K562 (cell line): ENCODE results near the gene SHISA8. TPM values are rescaled to one million over a fixed set of nuclear protein-coding genes. Genes with fewer than 3 reads are reported as not detected.
A peak's percentile ranks its signal among the peaks of the same experiment; 100 is the strongest.

Experiments used
- ATAC-seq: fragments of 200-7000 bp; cut with Tn5 transposase; 3 replicates; pipeline ENCODE4 v1.9.1; 2020; ENCODE audit warnings: moderate library complexity
- BruUV-seq: library from RNA; stranded (reverse); fragments of 400-500 nt; replicated peaks from 2 replicates; lab custom pipeline; 2021; lab: Mats Ljungman, UMichigan
- CTCF ChIA-PET: fragments of 300-600 bp; formaldehyde crosslinking; extraction: SDS; loops from one replicate; lab custom pipeline; 2021; ENCODE audit warnings: low intra/inter-chr PET ratio; lab: Yijun Ruan, JAX
- POLR2A ChIA-PET: fragments of 300-600, 350-650 bp; sonication (Branson Sonifier 250); formaldehyde crosslinking; extraction: SDS; loops from one replicate; lab custom pipeline; 2021; ENCODE audit warnings: antibody characterized with exemption, inconsistent platforms; lab: Yijun Ruan, JAX
- DNase-seq, 4 experiments: peaks; one replicate each; pipeline versions ENCODE4 v3.0.0 to v3.0.0-alpha.2; 2011 to 2018; ENCODE audit warnings: low spot score in 3 of 4, mixed read lengths in 3 of 4; ENCODE audit errors: extremely low read depth in 1 of 4
- FAIRE-seq: peaks from 2 replicates; lab custom pipeline; 2011; peaks lifted over from hg19 to GRCh38; lab: Jason Lieb, UNC
- H2AFZ ChIP-seq: 2 replicates; pipeline ENCODE4 v1.6.0; 2011; ENCODE audit warnings: low read depth, low read length, control low read depth, inconsistent platforms
- H3K27ac ChIP-seq: fragments of 200-600 bp; 3 replicates; pipeline ENCODE4 v1.8.0; 2011; ENCODE audit warnings: low read depth, mild to moderate bottlenecking, control low read depth, inconsistent platforms, low read length, moderate library complexity, mixed read lengths; ENCODE audit errors: extremely low read depth
- H3K27me3 ChIP-seq, 2 experiments: fragments of 300-600 bp in 1 of 2; 2 replicates in 1 of 2; 3 replicates in 1 of 2; pipeline versions ENCODE4 v1.6.0 to v1.8.0; 2011; ENCODE audit warnings: inconsistent platforms in 2 of 2, low read length in 2 of 2, mild to moderate bottlenecking in 1 of 2, mixed read lengths in 1 of 2, moderate library complexity in 1 of 2; ENCODE audit not compliant: control insufficient read depth in 2 of 2, insufficient read depth in 2 of 2
- H3K36me3 ChIP-seq: fragments of 300-600 bp; 3 replicates; pipeline ENCODE4 v1.8.0; 2011; ENCODE audit warnings: mild to moderate bottlenecking, low read length, inconsistent platforms; ENCODE audit not compliant: control insufficient read depth, insufficient read depth
- H3K4me1 ChIP-seq, 2 experiments: fragments of 200-600 bp in 1 of 2; replicated peaks in 1 of 2; 2 replicates in 1 of 2; 3 replicates in 1 of 2; pipeline versions ENCODE4 v1.5.1 to v1.8.0; 2011; ENCODE audit warnings: inconsistent platforms in 2 of 2, low read length in 2 of 2, mild to moderate bottlenecking in 1 of 2, mixed read lengths in 1 of 2, moderate library complexity in 1 of 2; ENCODE audit not compliant: control insufficient read depth in 2 of 2, insufficient read depth in 2 of 2
- H3K4me2 ChIP-seq: 2 replicates; pipeline ENCODE4 v1.6.1; 2011; ENCODE audit warnings: low read length, control low read depth, inconsistent platforms, mixed read lengths; ENCODE audit not compliant: insufficient read depth
- H3K4me3 ChIP-seq: fragments of 200-600 bp; sonication (generic), shearing (Covaris generic); 2 replicates; pipeline ENCODE4 v1.5.1; 2016; ENCODE audit warnings: control low read depth, inconsistent platforms
- H3K79me2 ChIP-seq: fragments of 200-600 bp; 3 replicates; pipeline ENCODE4 v1.8.0; 2011; ENCODE audit warnings: low read length, inconsistent platforms; ENCODE audit not compliant: control insufficient read depth, insufficient read depth
- H3K9ac ChIP-seq, 2 experiments: 2 replicates each; pipeline versions ENCODE4 v1.6.0 to v1.6.1; 2011; ENCODE audit warnings: low read depth in 2 of 2, low read length in 2 of 2, control low read depth in 1 of 2, inconsistent platforms in 1 of 2, mild to moderate bottlenecking in 1 of 2, mixed read lengths in 1 of 2; ENCODE audit not compliant: insufficient read depth in 1 of 2
- H3K9me1 ChIP-seq: one replicate; pipeline ENCODE4 v1.6.0; 2011; ENCODE audit warnings: inconsistent platforms, mild to moderate bottlenecking, low read length, moderate library complexity; ENCODE audit not compliant: control insufficient read depth, insufficient read depth
- H3K9me3 ChIP-seq: replicated peaks from 2 replicates; pipeline ENCODE4 v1.5.1; 2011; ENCODE audit warnings: low read depth, low read length, inconsistent platforms; ENCODE audit not compliant: control insufficient read depth, insufficient read depth
- H4K20me1 ChIP-seq: replicated peaks from 2 replicates; pipeline ENCODE4 v1.6.1; 2011; ENCODE audit warnings: low read length, inconsistent platforms, mixed read lengths; ENCODE audit not compliant: control insufficient read depth, insufficient read depth
- EHMT2 ChIP-seq: fragments of 450-650 bp; IDR thresholded peaks from 2 replicates; pipeline ENCODE4 v1.6.1; 2018; ENCODE audit warnings: antibody characterized with exemption
- OTX1 ChIP-seq: fragments of 450-650 bp; formaldehyde crosslinking; IDR thresholded peaks from 2 replicates; pipeline ENCODE4 v1.4.0; 2022; ENCODE audit warnings: mild to moderate bottlenecking
- PHTF2 ChIP-seq: fragments of 250-450 bp; sonication (Bioruptor Pico); IDR thresholded peaks from 2 replicates; pipeline ENCODE4 v1.5.0; 2021; ENCODE audit warnings: mild to moderate bottlenecking
- POLR2G ChIP-seq: fragments of 200-400 bp; formaldehyde crosslinking; IDR thresholded peaks from 2 replicates; pipeline ENCODE4 v1.6.1; 2017; ENCODE audit warnings: low read depth, mild to moderate bottlenecking, antibody characterized with exemption, low read length, moderate library complexity
- RAD51 ChIP-seq: fragments of 450-650 bp; IDR thresholded peaks from 2 replicates; pipeline ENCODE4 v1.7.1; 2016; ENCODE audit warnings: low read depth, mild to moderate bottlenecking, borderline replicate concordance
- RBM22 ChIP-seq: fragments of 200-400 bp; formaldehyde crosslinking; IDR thresholded peaks from 2 replicates; pipeline ENCODE4 v1.6.1; 2018; ENCODE audit warnings: low read length, low read depth; ENCODE audit not compliant: poor library complexity, severe bottlenecking
- WGBS: fragments of 100-300 bp; shearing (Covaris generic); methylation state at CpG from one replicate; pipeline ENCODE4 v1.1.6; 2016; ENCODE audit warnings: low coverage, mixed read lengths; ENCODE audit not compliant: insufficient coverage; ENCODE audit errors: missing lambda C conversion rate; 5-methylcytosine and 5-hydroxymethylcytosine counted together
- in situ Hi-C: fragments of 300-500 bp; cut with MboI; formaldehyde crosslinking; loops from 4 replicates; pipeline ENCODE4 v1.15.0; 2018; ENCODE audit warnings: inconsistent platforms, mixed read lengths
- intact Hi-C: fragments of 100-400 bp; cut with micrococcal nuclease; formaldehyde crosslinking; loops from 2 replicates; pipeline ENCODE4 v1.14.2; 2022
- polyA plus RNA-seq, 8 experiments: library from polyadenylated mRNA; depleted of rRNA in 4 of 8; stranded (reverse) in 5 of 8; unstranded in 3 of 8; fragments of >200 nt; fragmentation: Nextera tagmentation in 2 of 8; fragmentation: Illumina TruSeq in 1 of 8; extraction: Ambion mirVana in 2 of 8; extraction: Trizol in 1 of 8; gene quantifications; 2 replicates each; pipeline versions ENCODE4 v1.2.1 to v1.2.3, GENCODE V29; 2011 to 2014; ENCODE audit warnings: inconsistent platforms in 1 of 8, missing spikeins in 1 of 8
- total RNA-seq, 7 experiments: library from RNA; depleted of rRNA in 6 of 7; stranded (reverse); fragments of >200 nt in 6 of 7; fragmentation: Illumina TruSeq in 2 of 7; extraction: Trizol in 2 of 7; gene quantifications; 2 replicates each; pipeline versions ENCODE4 v1.2.1 to v1.2.3, GENCODE V29; 2011 to 2021; ENCODE audit warnings: low replicate concordance in 1 of 7
- TF ChIP-seq, protein P1 (sequence below): sonication (generic); formaldehyde crosslinking; IDR thresholded peaks from 2 replicates; pipeline ENCODE4 v1.9.0; 2022; ENCODE audit warnings: mild to moderate bottlenecking, missing genetic modification reagents
- TF ChIP-seq, protein P2 (sequence below): sonication (generic); formaldehyde crosslinking; IDR thresholded peaks from 2 replicates; pipeline ENCODE4 v1.8.1; 2023; ENCODE audit warnings: mild to moderate bottlenecking, missing genetic modification reagents
- TF ChIP-seq, protein P3 (sequence below): fragments of 450-650 bp; IDR thresholded peaks from 2 replicates; pipeline ENCODE4 v1.6.1; 2018; ENCODE audit not compliant: partially characterized antibody

SHISA8 gene
- total and polyA plus RNA-seq, 9 of the 15 experiments (the other 6 are each of a cell fraction or from before 2014, with no cell fraction given) = 0.07 to 3.3 (median 1.1) TPM; not detected in 4

DNA sequence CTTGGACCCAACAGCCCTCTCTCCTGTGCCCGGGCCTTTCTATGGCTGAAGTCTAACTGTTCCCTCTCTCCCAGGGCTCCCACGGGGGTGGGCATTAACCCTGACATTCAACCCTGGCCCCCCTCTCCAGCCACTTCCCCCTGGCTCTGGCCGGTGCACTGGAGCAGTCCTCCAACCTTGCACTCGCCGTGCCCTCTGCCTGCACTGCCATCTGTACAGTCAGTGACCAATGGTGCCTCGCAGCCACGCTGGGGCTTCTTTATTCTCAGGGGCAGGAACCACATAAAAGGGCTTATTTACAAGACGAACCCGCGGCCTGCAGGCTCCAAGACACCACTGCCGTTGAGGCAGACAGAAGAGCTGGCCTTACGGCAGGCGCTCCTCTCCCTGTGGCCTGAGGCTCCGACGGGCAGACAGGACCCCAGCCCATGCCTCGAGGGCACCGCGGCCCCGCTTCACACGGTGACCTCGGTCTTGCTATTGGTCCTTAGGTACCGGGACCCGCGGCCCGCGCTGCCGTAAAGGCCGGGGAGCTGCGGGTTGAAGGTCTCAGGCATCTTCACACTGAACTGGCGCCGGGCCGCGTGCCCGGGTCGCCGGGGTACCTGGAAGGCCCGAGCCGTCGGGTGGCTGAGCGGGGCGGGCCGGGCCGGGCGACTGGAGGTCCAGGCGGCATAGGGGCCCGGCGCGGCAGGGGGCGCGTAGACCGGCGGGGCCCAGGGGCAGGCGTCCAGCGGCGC is 5.4 kb downstream of the SHISA8 start:
- no peak overlapping the region for H2AFZ ChIP-seq
- POLR2A ChIA-PET = interaction anchor here (0.6 to 1.2 kb wide), 3 partner anchors 10 to 25 kb away, joined by 3 to 4 read pairs (median 4); no protein-coding TSS in a partner anchor
- peaks cover 24% of the 10 kb centered on the region; the same call in 2 of the 3 replicates for H3K36me3 ChIP-seq
- DNase-seq (no peak), FAIRE-seq (no peak), ATAC-seq (no peak)
- 85% methylated on average over 8 of the region's 55 CpGs for WGBS
- no peaks in the 10 kb centered on the region for H3K27me3 ChIP-seq
- no peak overlapping the region for H3K9ac ChIP-seq
- H3K9me3 ChIP-seq = no peaks in the 10 kb centered on the region
- no peak overlapping the region for H3K4me3 ChIP-seq
- H3K9me1 ChIP-seq = no peaks in the 10 kb centered on the region
- peaks cover 17% of the 10 kb centered on the region; the same call in 1 of the 2 replicates for H4K20me1 ChIP-seq
- peaks cover 0 to 22% of the 10 kb centered on the region in 2 experiments; a peak in 3 of 5 replicates for H3K4me1 ChIP-seq
- in situ Hi-C loops (no loop called here), intact Hi-C loops (no loop called here)
- H3K4me2 ChIP-seq = no peak overlapping the region
- H3K27ac ChIP-seq = no peak overlapping the region
- TF ChIP-seq, protein P1, sequence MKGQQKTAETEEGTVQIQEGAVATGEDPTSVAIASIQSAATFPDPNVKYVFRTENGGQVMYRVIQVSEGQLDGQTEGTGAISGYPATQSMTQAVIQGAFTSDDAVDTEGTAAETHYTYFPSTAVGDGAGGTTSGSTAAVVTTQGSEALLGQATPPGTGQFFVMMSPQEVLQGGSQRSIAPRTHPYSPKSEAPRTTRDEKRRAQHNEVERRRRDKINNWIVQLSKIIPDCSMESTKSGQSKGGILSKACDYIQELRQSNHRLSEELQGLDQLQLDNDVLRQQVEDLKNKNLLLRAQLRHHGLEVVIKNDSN (CRISPR knock-in tag) = no peak
- TF ChIP-seq RAD51 (no peak), EHMT2 (no peak), RBM22 (peak; percentile 65), POLR2G (peak; percentile 62), OTX1 (CRISPR knock-in tag) (no peak), PHTF2 (no peak)
- TF ChIP-seq, protein P2, sequence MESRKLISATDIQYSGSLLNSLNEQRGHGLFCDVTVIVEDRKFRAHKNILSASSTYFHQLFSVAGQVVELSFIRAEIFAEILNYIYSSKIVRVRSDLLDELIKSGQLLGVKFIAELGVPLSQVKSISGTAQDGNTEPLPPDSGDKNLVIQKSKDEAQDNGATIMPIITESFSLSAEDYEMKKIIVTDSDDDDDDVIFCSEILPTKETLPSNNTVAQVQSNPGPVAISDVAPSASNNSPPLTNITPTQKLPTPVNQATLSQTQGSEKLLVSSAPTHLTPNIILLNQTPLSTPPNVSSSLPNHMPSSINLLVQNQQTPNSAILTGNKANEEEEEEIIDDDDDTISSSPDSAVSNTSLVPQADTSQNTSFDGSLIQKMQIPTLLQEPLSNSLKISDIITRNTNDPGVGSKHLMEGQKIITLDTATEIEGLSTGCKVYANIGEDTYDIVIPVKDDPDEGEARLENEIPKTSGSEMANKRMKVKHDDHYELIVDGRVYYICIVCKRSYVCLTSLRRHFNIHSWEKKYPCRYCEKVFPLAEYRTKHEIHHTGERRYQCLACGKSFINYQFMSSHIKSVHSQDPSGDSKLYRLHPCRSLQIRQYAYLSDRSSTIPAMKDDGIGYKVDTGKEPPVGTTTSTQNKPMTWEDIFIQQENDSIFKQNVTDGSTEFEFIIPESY = peak; percentile 43; the same call in 1 of the 2 replicates
- TF ChIP-seq, protein P3, sequence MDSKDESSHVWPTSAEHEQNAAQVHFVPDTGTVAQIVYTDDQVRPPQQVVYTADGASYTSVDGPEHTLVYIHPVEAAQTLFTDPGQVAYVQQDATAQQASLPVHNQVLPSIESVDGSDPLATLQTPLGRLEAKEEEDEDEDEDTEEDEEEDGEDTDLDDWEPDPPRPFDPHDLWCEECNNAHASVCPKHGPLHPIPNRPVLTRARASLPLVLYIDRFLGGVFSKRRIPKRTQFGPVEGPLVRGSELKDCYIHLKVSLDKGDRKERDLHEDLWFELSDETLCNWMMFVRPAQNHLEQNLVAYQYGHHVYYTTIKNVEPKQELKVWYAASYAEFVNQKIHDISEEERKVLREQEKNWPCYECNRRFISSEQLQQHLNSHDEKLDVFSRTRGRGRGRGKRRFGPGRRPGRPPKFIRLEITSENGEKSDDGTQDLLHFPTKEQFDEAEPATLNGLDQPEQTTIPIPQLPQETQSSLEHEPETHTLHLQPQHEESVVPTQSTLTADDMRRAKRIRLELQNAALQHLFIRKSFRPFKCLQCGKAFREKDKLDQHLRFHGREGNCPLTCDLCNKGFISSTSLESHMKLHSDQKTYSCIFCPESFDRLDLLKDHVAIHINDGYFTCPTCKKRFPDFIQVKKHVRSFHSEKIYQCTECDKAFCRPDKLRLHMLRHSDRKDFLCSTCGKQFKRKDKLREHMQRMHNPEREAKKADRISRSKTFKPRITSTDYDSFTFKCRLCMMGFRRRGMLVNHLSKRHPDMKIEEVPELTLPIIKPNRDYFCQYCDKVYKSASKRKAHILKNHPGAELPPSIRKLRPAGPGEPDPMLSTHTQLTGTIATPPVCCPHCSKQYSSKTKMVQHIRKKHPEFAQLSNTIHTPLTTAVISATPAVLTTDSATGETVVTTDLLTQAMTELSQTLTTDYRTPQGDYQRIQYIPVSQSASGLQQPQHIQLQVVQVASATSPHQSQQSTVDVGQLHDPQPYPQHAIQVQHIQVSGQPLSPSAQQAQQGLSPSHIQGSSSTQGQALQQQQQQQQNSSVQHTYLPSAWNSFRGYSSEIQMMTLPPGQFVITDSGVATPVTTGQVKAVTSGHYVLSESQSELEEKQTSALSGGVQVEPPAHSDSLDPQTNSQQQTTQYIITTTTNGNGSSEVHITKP = no peak
- no TSS peak for BruUV-seq
- H3K79me2 ChIP-seq = no peaks in the 10 kb centered on the region
- CTCF ChIA-PET = no interaction called here
